Measurements from ENCODE around the gene PLEKHN1. TPM values are rescaled to one million over a fixed set of nuclear protein-coding genes. Genes with fewer than 3 reads are reported as not detected.
"Not testable (repeated sequence)": the region's sequence is repeated elsewhere in the genome, so short reads cannot be mapped to it uniquely, and the experiment has no call there.

Gene PLEKHN1
- total RNA-seq, 1 donor from 2014 or later, result 1.4 TPM

DNA sequence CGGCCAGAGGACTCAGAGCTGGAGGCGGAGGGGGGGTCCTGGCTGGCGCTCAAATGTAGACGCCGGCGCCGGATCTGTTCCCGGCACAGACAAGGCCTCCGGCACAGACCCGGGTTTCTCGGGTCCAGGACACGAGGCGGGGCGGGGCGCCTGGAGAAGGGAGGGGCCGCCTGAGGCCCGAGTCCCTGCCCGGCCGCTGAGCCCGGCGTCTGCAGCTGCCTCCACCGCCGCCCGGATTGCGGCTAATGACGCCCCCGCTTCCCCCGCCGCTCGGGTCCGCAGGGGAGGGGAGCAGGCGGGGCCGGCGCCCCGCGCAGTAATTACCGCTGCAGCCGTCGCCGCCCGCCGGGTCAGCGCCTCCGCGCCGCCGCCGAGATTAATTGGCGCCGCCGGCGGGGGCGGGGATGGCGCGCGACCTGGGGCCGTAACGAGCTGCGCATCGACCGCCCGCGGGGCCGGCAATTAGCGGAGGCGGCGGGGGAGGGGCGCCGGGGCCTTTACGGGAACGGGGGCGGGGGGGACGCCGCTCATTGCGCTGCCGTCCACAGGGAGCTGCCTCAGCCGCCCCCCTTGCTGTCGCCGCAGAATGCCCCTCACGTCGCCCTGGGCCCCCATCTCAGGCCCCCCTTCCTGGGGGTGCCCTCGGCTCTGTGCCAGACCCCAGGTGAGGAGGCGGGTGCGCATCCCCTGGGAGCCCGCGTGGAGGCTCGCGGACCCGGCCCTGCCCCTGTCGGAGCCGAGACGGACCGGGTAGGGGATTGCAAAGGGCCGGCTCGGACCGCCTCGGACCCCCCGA, 24.5 kb upstream of the PLEKHN1 start:
- no peak for DNase-seq (ENCODE audit: extremely low read depth, low read depth, low spot score)

DNA sequence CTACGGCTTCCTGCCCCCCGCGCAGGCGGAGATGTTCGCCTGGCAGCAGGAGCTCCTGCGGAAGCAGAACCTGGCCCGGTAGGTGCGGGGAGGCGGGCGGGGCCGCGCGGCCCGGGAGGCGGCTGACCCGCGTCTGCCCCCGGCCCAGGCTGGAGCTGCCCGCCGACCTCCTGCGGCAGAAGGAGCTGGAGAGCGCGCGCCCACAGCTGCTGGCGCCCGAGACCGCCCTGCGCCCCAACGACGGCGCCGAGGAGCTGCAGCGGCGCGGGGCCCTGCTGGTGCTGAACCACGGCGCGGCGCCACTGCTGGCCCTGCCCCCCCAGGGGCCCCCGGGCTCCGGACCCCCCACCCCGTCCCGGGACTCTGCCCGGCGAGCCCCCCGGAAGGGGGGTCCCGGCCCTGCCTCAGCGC, 23.9 kb upstream of the PLEKHN1 start:
- DNase-seq (ENCODE audit: extremely low read depth, low read depth, low spot score), result no peak

DNA sequence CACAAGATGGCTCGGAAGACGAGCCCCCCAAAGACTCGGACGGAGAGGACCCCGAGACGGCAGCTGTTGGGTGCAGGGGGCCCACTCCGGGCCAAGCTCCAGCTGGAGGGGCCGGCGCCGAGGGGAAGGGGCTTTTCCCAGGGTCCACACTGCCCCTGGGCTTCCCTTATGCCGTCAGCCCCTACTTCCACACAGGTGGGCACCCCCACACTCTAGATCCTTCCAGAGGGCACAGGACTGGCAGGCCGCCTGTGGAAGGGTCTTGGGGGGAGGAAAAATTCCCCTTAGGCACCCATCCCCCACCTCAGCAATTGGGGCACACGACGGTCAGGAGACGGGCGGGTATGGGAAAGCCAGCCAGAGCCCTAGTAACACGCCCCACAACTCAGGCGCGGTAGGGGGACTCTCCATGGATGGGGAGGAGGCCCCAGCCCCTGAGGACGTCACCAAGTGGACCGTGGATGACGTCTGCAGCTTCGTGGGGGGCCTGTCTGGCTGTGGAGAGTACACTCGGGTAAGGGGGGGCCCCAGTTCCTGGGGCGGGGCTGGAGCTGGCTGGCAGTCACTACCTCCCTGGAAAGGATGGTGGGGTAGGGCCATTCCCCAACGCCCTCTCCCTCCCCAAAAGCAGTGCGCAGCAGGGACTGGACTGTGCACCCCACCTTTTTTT, 23.3 kb upstream of the PLEKHN1 start:
- no peak for DNase-seq (ENCODE audit: extremely low read depth, low read depth, low spot score)

DNA sequence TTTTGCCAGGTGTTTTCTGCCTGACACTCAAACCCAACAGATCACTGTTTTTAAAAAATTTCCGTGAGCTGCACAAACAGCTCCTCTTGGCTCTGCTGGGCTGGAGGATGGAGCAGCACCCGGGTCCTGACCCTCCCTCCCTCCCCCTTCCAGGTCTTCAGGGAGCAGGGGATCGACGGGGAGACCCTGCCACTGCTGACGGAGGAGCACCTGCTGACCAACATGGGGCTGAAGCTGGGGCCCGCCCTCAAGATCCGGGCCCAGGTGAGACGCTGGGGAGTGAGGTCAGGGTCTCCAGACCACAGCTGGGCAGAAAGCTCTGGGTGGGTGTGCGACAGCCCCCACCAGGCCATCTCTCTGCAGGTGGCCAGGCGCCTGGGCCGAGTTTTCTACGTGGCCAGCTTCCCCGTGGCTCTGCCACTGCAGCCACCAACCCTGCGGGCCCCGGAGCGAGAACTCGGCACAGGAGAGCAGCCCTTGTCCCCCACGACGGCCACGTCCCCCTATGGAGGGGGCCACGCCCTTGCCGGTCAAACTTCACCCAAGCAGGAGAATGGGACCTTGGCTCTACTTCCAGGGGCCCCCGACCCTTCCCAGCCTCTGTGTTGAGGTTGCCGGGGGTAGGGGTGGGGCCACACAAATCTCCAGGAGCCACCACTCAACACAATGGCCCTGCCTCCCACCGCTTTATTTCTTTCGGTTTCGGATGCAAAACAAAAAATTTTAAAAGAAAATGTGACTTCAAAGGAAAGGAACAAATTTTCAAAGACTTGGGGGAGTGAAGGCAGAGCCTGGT, 22.5 kb upstream of the PLEKHN1 start:
- DNase-seq (ENCODE audit: extremely low read depth, low read depth, low spot score), result no peak

DNA sequence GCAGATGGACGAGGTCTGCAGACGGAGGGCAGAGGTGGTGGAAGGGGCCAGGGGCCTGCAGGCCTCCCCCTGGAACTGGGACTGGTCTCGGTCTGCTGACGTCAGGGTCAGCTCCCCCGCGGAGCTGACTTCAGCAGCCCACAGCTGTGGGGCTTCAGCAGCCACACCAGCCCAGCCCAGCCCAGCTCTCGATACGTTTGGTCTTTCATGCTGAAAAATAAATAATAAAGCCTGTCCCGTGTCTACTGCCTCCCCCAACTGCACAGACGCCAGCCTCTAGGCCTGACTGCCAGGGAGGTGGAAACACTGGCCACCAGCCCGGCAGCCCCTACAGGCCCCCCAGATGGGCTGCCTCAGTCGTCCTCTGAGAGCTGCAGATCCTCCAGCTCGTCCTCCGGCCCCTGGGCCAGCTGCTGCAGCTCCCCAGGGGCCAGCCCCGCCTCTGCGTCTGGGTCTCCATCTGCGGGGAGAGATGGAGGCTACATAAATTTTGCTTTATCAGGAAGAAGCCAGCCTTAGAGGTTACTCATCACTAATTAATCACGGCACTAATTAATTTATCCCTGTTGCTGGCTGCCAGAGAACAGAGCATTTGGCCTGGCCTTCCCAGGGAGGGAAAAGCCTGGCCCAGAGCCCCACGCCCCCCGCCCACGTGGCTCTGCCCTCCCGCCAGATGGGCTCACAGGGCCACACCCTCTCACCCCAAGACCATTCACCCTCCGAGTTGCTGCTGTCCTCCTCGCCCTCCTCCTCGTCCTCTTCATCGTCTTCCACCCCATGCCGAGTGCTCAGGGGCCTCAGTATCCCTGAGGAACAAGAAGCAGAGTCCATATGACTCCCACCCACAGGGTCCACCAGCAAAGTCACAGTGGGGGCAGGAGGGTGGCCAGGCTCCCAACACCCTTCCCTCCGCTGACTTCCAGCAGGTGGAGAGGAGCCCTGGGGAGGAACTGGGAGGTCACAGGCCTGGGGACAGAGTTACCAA, 21.6 kb upstream of the PLEKHN1 start:
- no peak for DNase-seq (ENCODE audit: extremely low read depth, low read depth, low spot score)

DNA sequence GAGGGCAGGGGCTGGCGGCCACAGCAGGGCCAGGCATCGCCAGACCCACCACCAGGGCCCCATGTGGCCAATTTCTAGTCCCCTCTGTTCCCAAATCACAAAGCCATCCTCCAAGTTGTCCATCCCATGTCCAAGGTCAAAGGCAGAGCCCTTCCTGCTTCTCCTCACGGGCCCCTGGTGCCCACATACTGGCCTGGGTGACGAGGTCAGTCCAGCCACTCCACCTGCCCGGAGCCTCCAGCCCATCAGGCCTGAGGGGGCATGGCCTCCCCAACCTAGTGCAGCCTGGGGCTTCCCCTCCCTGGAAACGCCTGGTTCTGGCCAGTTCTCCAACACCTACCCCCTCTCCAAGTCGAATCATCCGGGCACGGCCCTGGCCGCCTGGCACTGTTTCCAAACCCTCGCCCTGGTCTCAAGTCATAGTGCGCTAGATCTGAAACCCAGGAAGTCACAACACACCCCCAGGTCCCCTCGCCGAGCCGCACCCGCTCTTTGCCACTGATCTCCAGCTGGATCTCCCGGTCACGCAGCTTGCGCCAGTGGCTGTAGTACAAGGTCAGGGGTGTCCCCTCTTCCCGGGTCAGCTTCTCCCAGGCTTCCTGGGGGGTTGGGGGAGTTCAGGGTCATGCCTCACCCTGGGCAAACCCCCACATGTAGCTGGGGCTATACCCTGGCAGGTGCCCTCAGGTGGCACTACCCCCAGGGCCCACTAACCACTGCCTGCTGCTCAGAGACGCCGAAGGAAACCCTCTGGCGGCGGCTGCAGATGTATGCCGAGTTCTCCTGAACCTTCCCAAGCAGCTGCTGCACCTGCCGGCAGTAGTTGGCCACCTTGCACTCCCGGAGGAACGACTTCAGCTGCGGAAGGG, 20.4 kb upstream of the PLEKHN1 start:
- no peak for DNase-seq (ENCODE audit: extremely low read depth, low read depth, low spot score)

DNA sequence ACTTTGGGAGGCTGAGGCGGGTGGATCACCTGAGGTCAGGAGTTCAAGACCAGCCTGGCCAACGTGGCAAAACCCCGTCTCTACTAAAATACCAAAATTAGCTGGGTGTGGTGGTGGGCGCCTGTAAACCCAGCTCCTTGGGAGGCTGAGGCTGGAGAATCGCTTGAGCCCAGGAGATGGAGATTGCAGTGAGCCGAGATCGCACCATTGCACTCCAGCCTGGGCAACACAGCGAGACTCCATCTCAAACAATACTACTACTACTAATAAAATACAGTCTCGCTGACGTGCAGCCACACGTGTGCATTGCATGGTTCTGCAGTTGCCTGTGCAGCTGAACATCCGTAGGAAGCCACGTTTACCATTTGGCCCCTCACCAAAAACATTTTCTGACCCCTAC, 19.5 kb upstream of the PLEKHN1 start:
- DNase-seq (ENCODE audit: extremely low read depth, low read depth, low spot score), result not testable (repeated sequence)

DNA sequence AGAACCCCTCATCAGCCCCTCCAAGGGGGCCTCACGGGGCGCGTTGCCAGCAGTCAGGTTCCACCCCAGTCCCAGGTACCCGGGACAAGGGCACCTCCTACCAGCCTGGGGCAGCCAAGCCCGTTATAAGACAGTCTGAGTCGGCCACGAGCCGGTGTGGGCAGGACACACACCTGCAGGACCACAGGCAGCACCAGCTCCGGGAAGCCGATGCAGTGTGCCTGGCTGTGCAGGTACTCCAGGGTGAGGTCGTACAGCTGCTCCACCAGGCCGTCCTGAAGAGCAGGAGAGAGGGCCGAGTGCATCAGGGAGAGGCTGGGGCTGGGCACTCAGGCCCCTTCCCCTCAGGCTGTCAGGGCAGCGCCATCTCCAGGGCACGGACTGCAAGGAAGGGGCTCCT, 18.3 kb upstream of the PLEKHN1 start:
- DNase-seq (ENCODE audit: extremely low read depth, low read depth, low spot score), result no peak

DNA sequence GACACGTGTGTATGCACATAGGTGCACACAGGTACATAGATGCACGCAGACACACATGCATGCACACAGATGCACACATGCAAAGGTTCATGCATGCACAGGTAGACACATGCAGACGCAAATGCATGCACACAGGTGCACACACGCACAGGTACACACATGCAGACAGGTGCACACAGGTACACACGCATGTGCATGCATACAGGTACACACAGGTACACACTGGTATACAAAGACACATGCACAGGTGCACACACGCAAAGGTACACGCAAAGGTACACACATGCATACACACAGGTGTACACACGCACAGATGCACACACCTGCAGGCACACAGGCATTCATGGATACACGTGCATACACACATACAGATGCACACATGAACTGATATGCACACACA, 16.0 kb upstream of the PLEKHN1 start:
- no peak for DNase-seq (ENCODE audit: extremely low read depth, low read depth, low spot score)

DNA sequence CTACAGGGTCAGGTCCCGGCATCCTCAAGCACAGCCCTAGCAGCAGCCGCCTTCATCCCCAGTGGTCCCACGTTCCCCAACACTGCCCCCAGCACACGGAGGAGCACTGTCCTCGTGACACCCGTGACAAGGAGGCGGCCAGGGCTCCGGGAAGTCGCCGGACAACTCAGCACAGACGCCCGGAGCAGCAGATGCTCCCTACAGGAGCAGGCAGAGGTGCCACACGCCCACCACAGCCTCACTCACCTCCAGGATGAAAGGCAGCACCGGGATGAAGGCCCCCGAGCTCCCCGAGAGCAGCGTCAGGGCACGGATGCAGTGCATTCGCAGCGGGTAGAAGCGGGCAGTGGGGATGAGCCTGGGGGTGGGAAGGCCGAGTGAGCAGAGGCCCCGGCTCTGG, 15.4 kb upstream of the PLEKHN1 start:
- DNase-seq (ENCODE audit: extremely low read depth, low read depth, low spot score), result no peak

DNA sequence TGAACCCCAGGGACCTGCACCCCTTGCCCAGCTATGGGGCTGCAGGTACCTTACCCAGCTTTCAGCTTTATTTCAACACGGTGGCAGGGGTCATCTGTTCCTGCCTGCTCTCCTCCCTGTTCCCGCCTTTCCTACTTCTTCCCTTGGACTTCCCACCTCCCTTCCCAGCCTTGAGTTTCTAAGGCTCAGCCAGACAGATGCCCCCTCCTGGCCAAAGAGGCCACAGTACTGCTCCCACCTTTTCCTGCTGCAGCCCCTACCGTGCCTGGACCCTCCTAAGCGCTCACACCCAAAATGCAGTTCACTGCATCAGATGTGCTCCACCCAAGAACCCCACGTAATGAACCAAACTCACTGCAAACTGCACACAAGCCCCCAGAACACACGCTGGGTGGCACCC, 14.9 kb upstream of the PLEKHN1 start:
- DNase-seq (ENCODE audit: extremely low read depth, low read depth, low spot score), result no peak

DNA sequence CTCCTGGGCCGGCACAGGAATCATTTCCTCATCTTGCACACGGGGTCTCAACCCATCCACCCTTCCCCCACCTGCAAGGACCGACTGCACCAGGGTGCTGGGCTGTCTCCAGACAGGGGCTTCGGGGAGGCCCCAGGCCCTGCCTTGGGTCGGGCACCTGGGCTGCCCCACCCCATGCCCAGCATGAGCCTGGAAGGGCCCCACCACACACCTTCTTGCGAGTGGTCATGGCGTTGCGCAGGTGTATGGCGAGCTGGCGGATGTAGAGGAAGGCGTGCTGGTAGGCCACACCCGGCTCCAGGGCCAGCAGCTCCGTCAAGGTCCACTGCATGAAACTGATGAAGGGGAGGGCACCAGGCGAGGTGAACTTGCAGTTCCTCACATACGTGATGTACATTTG, 14.1 kb upstream of the PLEKHN1 start:
- no peak for DNase-seq (ENCODE audit: extremely low read depth, low read depth, low spot score)

DNA sequence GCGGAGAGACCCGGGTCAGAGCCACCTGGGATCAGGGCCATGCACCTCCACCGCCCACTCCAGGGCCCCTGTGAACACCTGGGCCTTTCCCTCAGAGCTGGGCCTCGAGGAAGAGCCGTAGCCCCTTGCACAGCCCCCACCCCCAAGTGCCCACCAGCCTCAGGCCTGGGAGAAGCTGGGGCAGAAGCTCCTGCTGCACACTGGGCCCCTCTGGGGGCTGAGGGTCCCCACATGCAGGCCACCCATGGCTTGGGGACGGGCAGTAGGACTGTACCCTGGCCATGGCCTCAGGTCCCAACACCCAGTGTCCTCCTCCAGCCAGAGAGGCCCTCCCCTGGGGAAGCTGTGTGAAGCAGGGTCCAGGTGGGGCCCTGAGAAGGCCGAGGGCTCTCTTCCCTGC, 13.7 kb upstream of the PLEKHN1 start:
- DNase-seq (ENCODE audit: extremely low read depth, low read depth, low spot score), result no peak

DNA sequence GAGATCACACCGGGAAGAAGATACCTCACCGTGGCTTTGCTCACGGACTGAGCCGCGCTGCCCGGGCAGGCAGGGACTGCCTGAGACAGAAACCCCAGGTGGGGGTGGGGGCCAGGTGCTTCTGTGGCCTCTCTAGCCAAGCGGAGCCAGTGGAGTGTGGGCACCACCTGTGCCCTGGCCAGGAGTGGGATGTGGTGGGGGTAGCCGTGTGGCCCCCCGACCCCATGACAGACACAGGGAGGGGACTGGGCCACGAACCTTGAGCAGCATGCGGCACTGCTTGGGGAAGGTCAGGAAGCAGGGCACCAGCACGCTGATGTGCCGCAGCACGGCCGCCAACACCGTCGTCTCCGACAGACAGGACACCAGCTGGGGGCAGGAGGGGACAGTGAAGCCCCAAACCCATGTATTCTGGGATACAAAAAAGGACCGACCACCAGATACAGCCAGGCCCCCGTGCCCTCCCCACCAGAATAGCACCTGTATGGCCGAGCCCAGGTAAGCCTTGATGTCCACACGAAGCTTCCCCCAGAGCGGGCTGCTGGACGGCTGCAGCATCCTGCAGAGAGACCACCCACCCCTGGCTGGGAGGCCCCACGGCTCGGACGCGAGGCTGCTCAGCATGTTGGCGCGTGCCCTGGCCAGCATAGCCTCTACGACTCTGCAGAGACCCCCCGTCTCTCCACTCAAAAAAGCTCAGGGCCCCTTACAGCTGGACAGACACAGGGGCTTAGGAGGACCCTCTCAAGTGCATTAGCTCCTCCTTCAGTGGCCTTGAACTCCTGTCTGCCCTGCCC, 12.6 kb upstream of the PLEKHN1 start:
- DNase-seq (ENCODE audit: extremely low read depth, low read depth, low spot score), result no peak

DNA sequence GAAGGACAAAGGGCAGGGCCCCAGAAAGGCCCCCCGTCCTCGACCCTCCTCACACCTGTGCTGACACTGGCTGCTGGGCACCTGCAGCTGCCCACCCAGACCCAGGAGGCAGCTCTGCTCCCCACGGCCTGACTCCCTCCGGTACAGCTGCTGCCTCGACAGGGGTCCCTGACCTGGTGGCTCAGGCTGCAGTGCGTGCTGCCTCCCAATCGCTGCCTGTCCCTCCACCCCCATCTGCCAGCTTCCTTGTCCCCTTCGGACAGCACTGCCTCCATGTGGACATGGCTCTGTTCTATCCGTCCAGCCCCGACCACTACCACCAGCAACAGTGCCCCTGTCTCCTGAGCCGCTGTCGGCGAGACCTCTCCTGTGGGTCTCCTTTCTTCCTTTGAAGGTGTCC, 11.4 kb upstream of the PLEKHN1 start:
- DNase-seq (ENCODE audit: extremely low read depth, low read depth, low spot score), result no peak

DNA sequence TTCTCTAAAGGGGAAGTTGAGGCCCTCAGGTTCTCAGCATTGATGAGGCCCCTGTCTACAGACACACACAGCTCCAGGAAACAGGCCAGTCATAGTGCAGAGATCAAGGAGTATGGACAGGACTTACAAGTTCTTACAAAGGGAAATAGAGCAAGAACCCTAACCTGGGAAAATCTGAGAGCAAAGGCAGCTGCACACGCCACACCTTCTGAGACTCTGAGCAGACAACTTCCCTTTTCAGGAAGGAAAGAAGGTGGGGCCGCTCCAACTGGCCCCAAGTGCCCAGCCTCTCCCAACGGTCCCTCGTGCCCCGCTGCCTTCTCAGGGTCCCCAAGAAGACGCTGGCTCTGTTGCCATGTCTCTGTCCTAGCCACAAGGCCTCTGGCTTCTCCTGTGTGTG, 10.8 kb upstream of the PLEKHN1 start:
- DNase-seq (ENCODE audit: extremely low read depth, low read depth, low spot score), result no peak

DNA sequence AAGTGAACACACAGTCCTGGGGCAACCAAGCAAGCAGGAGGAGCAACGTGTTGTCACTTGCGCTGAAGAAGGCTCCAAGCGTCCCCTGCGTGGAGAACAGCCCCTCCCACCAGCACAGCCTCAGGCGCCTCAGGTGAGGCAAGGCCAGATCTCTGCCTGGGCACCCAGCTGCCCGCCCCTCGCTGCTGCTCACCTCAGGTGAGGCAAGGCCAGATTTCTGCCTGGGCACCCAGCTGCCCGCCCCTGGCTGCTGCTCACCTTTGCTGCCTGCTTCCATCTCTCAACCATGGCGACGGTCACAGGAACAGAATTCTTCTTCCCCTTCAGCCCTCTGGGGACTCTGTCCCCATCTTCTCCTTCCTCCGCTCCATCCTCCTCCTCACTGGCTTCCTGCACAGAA, 9.6 kb upstream of the PLEKHN1 start:
- no peak for DNase-seq (ENCODE audit: extremely low read depth, low read depth, low spot score)

DNA sequence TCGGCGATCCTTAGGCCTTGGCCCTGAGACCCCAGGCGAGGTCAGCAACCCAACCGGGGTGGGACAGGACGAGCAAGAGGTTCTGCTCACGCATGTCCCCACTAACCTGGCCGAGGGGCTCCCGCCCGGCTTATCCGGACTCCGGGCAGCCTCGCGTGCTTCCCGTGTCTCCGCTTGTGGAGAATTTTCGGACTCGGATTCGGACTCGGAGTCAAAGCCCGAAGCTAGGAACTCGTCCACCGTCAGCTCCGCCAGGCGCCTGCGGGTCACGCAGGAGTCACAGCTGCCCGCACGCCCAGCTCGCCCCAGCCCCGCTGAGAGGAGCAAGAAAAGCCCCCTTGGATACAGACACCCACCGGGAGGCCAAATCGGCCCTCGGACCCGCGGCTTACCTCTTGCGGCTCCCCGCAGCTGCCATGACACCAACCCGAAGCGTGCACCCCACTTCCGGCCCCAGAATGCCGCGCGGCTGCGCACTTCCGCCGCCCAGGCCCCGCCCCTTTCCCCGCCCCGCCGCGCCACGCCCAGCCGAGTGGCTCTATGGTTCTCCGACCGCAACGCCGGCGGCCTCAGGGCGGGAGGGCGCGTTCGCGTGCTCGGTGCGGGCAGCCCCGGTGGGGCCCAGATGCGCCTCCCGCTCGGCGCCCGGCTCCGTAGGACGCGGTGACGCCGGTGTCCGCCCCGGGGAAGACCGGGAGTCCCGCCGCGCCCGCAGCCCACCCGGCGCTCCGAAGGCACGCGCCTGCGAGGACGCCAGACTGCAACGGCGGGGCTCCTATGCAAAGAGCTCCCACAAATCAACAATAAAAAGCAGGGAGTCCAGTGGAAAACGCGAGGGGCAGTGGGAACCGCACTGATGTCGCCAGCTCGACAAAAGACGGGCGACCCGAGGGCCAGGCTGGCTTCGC, 7.2 kb upstream of the PLEKHN1 start, which contains the start of gene NOC2L:
NOC2L (minus strand) TSS at position 434 of the 908 bp plus-strand sequence; CDS start at position 418, 16 bp downstream.
- DNase-seq (ENCODE audit: extremely low read depth, low read depth, low spot score), result no peak

Measured in glomerular endothelial cell (primary cell).